Common myeloid progenitor, CD34-positive (primary cell): ENCODE results near the gene IER2.

Source experiments
- CTCF ChIA-PET: fragments of 350-600 bp; sonication (Branson Sonifier 250); formaldehyde crosslinking; loops from one replicate; lab custom pipeline; 2021; ENCODE audit warnings: antibody characterized with exemption; lab: Charles Lee
- POLR2A ChIA-PET: fragments of 350-600 bp; sonication (Branson Sonifier 250); formaldehyde crosslinking; loops from one replicate; lab custom pipeline; 2021; ENCODE audit warnings: antibody characterized with exemption; lab: Charles Lee
- DNase-seq, 3 donors: peaks; one replicate each; pipeline versions ENCODE4 v3.0.0 to v3.0.0-alpha.2; 2013
- H3K27ac ChIP-seq, 2 experiments: 1 replicate in 1 of 2; 2 replicates in 1 of 2; pipeline ENCODE4 v1.7.0; 2013; ENCODE audit warnings: inconsistent platforms in 2 of 2, low read length in 2 of 2, mild to moderate bottlenecking in 2 of 2, low read depth in 1 of 2, moderate library complexity in 1 of 2; ENCODE audit not compliant: severe bottlenecking in 2 of 2, insufficient read depth in 1 of 2, poor library complexity in 1 of 2
- H3K27me3 ChIP-seq, 5 experiments: replicated peaks in 2 of 5; 1 replicate in 3 of 5; 2 replicates in 2 of 5; pipeline versions ENCODE4 v1.6.1 to v1.7.0; 2013; ENCODE audit warnings: low read length in 4 of 5, mild to moderate bottlenecking in 2 of 5, moderate library complexity in 2 of 5, inconsistent platforms in 1 of 5; ENCODE audit not compliant: insufficient read depth in 5 of 5, control insufficient read depth in 4 of 5
- H3K36me3 ChIP-seq, 4 experiments: 1 replicate in 2 of 4; 2 replicates in 2 of 4; pipeline versions ENCODE4 v1.6.1 to v1.7.0; 2013; ENCODE audit warnings: low read length in 3 of 4, control low read depth in 1 of 4, mild to moderate bottlenecking in 1 of 4; ENCODE audit not compliant: control insufficient read depth in 4 of 4, insufficient read depth in 4 of 4
- H3K4me1 ChIP-seq, 4 experiments: 1 replicate in 3 of 4; 2 replicates in 1 of 4; pipeline versions ENCODE4 v1.6.1 to v1.7.1; 2013; ENCODE audit warnings: low read length in 3 of 4, mild to moderate bottlenecking in 3 of 4, control low read depth in 1 of 4, inconsistent platforms in 1 of 4, moderate library complexity in 1 of 4; ENCODE audit not compliant: control insufficient read depth in 4 of 4, insufficient read depth in 4 of 4; ENCODE audit errors: control extremely low read depth in 1 of 4
- H3K4me3 ChIP-seq, 7 experiments: 1 replicate in 4 of 7; 2 replicates in 3 of 7; pipeline versions ENCODE4 v1.5.1 to v1.7.0; 2013; ENCODE audit warnings: mild to moderate bottlenecking in 7 of 7, low read length in 6 of 7, moderate library complexity in 6 of 7, inconsistent platforms in 2 of 7, low read depth in 2 of 7, control low read depth in 1 of 7; ENCODE audit not compliant: insufficient read depth in 4 of 7, control insufficient read depth in 1 of 7; ENCODE audit errors: extremely low read depth in 1 of 7
- H3K9me3 ChIP-seq, 5 experiments: 1 replicate in 4 of 5; 2 replicates in 1 of 5; pipeline versions ENCODE4 v1.6.1 to v1.7.1; 2013; ENCODE audit warnings: low read length in 4 of 5, mild to moderate bottlenecking in 2 of 5, inconsistent platforms in 1 of 5, low read depth in 1 of 5, moderate library complexity in 1 of 5; ENCODE audit not compliant: control insufficient read depth in 4 of 5, insufficient read depth in 2 of 5; ENCODE audit errors: control extremely low read depth in 1 of 5
- WGBS: methylation state at CpG from one replicate; pipeline ENCODE4 v1.1.5; 2013; ENCODE audit not compliant: insufficient coverage; 5-methylcytosine and 5-hydroxymethylcytosine counted together

The IER2 gene

GRCh38 chr19:13118424-13119193 lies 31.6 kb upstream of the IER2 start:
- DNase-seq, result peak in 1 of 3 donors; percentile 31
- peaks cover 0 to 42% (median 10%) of the 10 kb centered on the region in 4 experiments for H3K36me3 ChIP-seq
- H3K4me3 ChIP-seq, result peak overlapping the region; percentile 75 to 94 (median 90)
- no peaks in the 10 kb centered on the region for H3K27me3 ChIP-seq
- H3K4me1 ChIP-seq, result peaks cover 0 to 46% (median 36%) of the 10 kb centered on the region in 4 experiments
- H3K9me3 ChIP-seq, result no peaks in the 10 kb centered on the region
- peak overlapping the region; percentile 50 to 81 for H3K27ac ChIP-seq
- WGBS, result 0% methylated on average over 31 of the region's 57 CpGs
- CTCF ChIA-PET, result interaction anchor here (1.1 to 4.2 kb wide), 7 partner anchors 10 to 37 kb away, joined by 4 to 25 read pairs (median 6); partner anchors contain the start of genes IER2 and STX10
- POLR2A ChIA-PET, result interaction anchor here (0.8 to 2.9 kb wide), 10 partner anchors 14 to 45 kb away, joined by 3 to 18 read pairs (median 6); partner anchors contain the start of genes IER2, LYL1 and STX10

- peak overlapping the region in 5 of 7 experiments; percentile 79 to 94 (median 91) for H3K4me3 ChIP-seq
- no peaks in the 10 kb centered on the region for H3K9me3 ChIP-seq
- CTCF ChIA-PET, result interaction anchor here (0.7 to 2.5 kb wide), 7 partner anchors 9 to 154 kb away, joined by 3 to 9 read pairs (median 3); no protein-coding TSS in a partner anchor
- peaks cover 0 to 42% (median 9%) of the 10 kb centered on the region in 4 experiments for H3K36me3 ChIP-seq
- H3K4me1 ChIP-seq, result peaks cover 0 to 46% (median 36%) of the 10 kb centered on the region in 4 experiments
- no peaks in the 10 kb centered on the region for H3K27me3 ChIP-seq
- no peak for DNase-seq
- POLR2A ChIA-PET, result interaction anchor here (0.5 to 2.9 kb wide), 7 partner anchors 15 to 87 kb away, joined by 3 to 18 read pairs (median 3); partner anchors contain the start of genes IER2, LYL1 and STX10
- H3K27ac ChIP-seq, result peak overlapping the region in 1 of 2 experiments; percentile 65
- 96% methylated on average over 8 of the region's 8 CpGs for WGBS
These were observed 30.6 kb upstream of the IER2 start for GRCh38 chr19:13119627-13120026.

- Histone ChIP-seq H3K9me3 (no peaks in the 10 kb centered on the region), H3K27ac (peak overlapping the region in 1 of 2 experiments; percentile 65), H3K4me1 (peaks cover 0 to 42% (median 35%) of the 10 kb centered on the region in 4 experiments), H3K4me3 (peak overlapping the region in 1 of 7 experiments; percentile 92), H3K27me3 (no peaks in the 10 kb centered on the region), H3K36me3 (peaks cover 0 to 38% (median 7%) of the 10 kb centered on the region in 4 experiments)
- WGBS, result 95% methylated on average over 9 of the region's 9 CpGs
- CTCF ChIA-PET, result interaction anchor here (0.7 to 1.2 kb wide), 5 partner anchors 9 to 154 kb away, joined by 3 to 7 read pairs (median 3); no protein-coding TSS in a partner anchor
- DNase-seq, result no peak
- POLR2A ChIA-PET, result interaction anchor here (0.7 to 2.9 kb wide), 4 partner anchors 15 to 30 kb away, joined by 3 to 18 read pairs (median 7); partner anchors contain the start of genes IER2 and STX10
These were observed 30.2 kb upstream of the IER2 start for GRCh38 chr19:13120031-13120430.

- H3K9me3 ChIP-seq, result no peaks in the 10 kb centered on the region
- H3K27me3 ChIP-seq, result no peaks in the 10 kb centered on the region
- H3K4me3 ChIP-seq, result no peak overlapping the region
- H3K27ac ChIP-seq, result no peak overlapping the region
- DNase-seq, result no peak
- peaks cover 0 to 36% (median 5%) of the 10 kb centered on the region in 4 experiments for H3K36me3 ChIP-seq
- ChIA-PET POLR2A (interaction anchor here (2.9 kb wide), 1 partner anchor 29 kb away, joined by 11 read pairs; the partner anchor contains the start of genes IER2 and STX10), CTCF (interaction anchor here (1.0 to 1.1 kb wide), 2 partner anchors 8 to 15 kb away, joined by 3 read pairs; no protein-coding TSS in a partner anchor)
- WGBS, result 99% methylated on average over 7 of the region's 10 CpGs
- peaks cover 0 to 35% (median 28%) of the 10 kb centered on the region in 4 experiments for H3K4me1 ChIP-seq
These were observed 29.4 kb upstream of the IER2 start for GRCh38 chr19:13120817-13121216.

- Histone ChIP-seq H3K4me3 (no peak overlapping the region), H3K4me1 (peaks cover 0 to 31% (median 23%) of the 10 kb centered on the region in 4 experiments), H3K27ac (no peak overlapping the region), H3K9me3 (no peaks in the 10 kb centered on the region), H3K36me3 (peaks cover 0 to 42% (median 11%) of the 10 kb centered on the region in 4 experiments), H3K27me3 (no peaks in the 10 kb centered on the region)
- DNase-seq, result no peak
- 93% methylated on average over 13 of the region's 18 CpGs for WGBS
- ChIA-PET CTCF (interaction anchor here (1.0 to 1.1 kb wide), 2 partner anchors 7 to 15 kb away, joined by 3 read pairs; no protein-coding TSS in a partner anchor), POLR2A (no interaction called here)
These were observed 28.5 kb upstream of the IER2 start for GRCh38 chr19:13121551-13122274.

- peaks cover 0 to 24% (median 19%) of the 10 kb centered on the region in 4 experiments for H3K4me1 ChIP-seq
- ChIA-PET POLR2A (no interaction called here), CTCF (interaction anchor here (1.1 kb wide), 2 partner anchors 11 to 61 kb away, joined by 3 to 4 read pairs; no protein-coding TSS in a partner anchor)
- H3K9me3 ChIP-seq, result no peaks in the 10 kb centered on the region
- WGBS, result 94% methylated on average over 10 of the region's 13 CpGs
- H3K4me3 ChIP-seq, result no peak overlapping the region
- H3K27me3 ChIP-seq, result no peaks in the 10 kb centered on the region
- peaks cover 0 to 43% (median 11%) of the 10 kb centered on the region in 4 experiments for H3K36me3 ChIP-seq
- H3K27ac ChIP-seq, result no peak overlapping the region
- DNase-seq, result no peak
These were observed 27.8 kb upstream of the IER2 start for GRCh38 chr19:13122275-13122878.
